Fibroblast of pulmonary artery (primary cell): ENCODE results near the gene HDAC4.
"Not testable (repeated sequence)": the region's sequence is repeated elsewhere in the genome, so short reads cannot be mapped to it uniquely, and the experiment has no call there.

ENCODE experiments used
- DNase-seq: peaks from one replicate; pipeline ENCODE4 v3.0.0-alpha.2; 2010; ENCODE audit warnings: low read depth
- H3K4me3 ChIP-seq: replicated peaks from 2 replicates; pipeline ENCODE4 v1.5.1; 2011; ENCODE audit warnings: low read depth, mild to moderate bottlenecking, control low read depth, low read length, moderate library complexity
- TF ChIP-seq, protein P1 (sequence below): IDR thresholded peaks from 2 replicates; pipeline ENCODE4 v1.5.1; 2011; ENCODE audit warnings: mild to moderate bottlenecking, control low read depth, low read length, inconsistent platforms; ENCODE audit errors: missing control alignments

HDAC4 gene

DNA sequence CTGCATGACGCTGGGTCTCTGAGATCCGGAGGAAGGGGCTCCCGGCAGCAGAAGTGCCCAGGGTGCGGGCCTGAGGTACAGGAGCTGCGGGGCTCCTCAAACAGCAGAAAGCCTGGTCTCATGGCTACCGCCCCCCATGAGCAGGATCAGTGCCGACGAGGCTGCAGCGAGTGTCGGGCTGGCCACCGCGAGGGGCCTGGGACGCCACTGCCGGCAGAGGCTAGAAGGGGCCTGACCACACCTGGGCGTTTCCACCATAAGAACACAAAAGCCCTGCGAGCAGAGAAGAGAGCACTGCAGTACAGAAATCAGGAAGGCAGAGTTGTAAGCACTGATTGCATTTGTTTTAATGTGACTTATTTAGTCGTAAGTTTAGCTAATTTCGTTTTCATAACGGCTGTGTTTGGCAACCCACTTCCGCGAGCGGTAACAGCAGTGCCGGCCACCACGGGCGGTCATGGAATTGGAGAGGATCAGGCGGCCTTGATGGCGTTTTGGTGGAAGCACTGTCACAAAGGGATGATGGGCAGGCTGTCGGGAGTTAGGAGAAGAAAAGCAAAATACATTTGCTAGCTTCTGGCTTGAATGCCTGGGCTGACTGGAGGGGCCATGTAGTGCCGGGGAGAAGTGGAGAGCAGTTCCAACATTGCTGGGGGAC lies 117.4 kb downstream of the HDAC4 start:
- TF ChIP-seq, protein P1, sequence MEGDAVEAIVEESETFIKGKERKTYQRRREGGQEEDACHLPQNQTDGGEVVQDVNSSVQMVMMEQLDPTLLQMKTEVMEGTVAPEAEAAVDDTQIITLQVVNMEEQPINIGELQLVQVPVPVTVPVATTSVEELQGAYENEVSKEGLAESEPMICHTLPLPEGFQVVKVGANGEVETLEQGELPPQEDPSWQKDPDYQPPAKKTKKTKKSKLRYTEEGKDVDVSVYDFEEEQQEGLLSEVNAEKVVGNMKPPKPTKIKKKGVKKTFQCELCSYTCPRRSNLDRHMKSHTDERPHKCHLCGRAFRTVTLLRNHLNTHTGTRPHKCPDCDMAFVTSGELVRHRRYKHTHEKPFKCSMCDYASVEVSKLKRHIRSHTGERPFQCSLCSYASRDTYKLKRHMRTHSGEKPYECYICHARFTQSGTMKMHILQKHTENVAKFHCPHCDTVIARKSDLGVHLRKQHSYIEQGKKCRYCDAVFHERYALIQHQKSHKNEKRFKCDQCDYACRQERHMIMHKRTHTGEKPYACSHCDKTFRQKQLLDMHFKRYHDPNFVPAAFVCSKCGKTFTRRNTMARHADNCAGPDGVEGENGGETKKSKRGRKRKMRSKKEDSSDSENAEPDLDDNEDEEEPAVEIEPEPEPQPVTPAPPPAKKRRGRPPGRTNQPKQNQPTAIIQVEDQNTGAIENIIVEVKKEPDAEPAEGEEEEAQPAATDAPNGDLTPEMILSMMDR, result no peak
- H3K4me3 ChIP-seq, result no peak overlapping the region
- DNase-seq, result no peak

DNA sequence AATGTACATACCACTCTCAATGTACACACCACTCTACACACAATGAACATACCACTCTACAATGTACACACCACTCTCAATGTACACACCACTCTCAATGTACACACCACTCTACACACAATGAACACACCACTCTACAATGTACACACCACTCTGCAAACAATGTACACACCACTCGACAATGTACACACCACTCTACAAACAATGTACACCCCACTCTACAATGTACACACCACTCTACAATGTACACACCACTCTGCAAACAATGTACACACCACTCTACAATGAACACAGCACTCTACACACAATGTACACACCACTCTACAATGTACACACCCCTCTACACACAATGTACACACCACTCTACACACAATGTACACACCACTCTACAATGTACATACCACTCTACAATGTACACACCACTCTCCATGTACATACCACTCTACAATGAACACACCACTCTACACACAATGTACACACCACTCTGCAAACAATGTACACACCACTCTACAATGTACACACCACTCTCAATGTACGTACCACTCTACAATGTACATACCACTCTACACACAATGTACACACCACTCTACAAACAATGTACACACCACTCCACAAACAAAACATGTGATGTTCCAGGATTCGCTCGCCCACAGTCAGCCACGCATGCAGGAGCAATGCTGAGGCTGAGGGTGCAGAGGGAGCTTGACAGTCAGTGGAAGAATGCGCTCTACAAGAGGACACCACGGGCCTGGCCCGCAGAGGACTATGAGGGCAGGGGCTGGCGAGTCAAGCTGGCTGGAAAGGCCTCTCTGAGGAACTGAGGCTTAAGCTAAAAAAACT lies 118.2 kb downstream of the HDAC4 start:
- H3K4me3 ChIP-seq, result no peak overlapping the region
- DNase-seq, result no peak
- TF ChIP-seq, protein P1, result no peak

DNA sequence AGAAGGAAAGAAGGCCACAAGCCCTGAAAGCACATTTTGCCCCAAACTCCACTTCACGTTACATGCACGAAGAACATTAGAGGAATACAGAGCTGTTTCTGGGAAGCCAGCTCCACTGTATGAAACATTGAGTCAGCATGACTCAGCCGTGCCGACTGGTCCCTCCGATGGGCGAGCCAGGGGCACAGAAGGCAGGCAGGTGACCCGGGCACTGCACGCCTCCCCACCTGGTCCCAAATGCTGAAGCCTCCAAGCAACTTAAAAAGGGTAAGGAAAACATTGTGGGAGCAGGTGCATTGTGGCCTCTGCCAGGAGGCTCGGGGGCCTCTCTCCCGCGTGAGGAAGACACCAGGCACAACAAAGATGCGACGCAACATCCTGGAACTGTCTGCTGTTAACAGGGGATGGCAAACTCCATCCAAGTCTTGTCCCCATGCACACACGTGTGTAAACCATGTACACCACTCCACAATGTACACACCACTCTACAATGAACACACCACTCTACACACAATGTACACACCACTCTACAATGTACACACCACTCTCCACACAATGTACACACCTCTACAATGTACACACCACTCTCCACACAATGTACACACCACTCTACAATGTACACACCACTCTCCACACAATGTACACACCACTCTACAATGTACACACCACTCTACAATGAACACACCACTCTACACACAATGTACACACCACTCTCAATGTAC lies 120.4 kb downstream of the HDAC4 start:
- not testable (repeated sequence) for H3K4me3 ChIP-seq
- DNase-seq, result peak; percentile 68

DNA sequence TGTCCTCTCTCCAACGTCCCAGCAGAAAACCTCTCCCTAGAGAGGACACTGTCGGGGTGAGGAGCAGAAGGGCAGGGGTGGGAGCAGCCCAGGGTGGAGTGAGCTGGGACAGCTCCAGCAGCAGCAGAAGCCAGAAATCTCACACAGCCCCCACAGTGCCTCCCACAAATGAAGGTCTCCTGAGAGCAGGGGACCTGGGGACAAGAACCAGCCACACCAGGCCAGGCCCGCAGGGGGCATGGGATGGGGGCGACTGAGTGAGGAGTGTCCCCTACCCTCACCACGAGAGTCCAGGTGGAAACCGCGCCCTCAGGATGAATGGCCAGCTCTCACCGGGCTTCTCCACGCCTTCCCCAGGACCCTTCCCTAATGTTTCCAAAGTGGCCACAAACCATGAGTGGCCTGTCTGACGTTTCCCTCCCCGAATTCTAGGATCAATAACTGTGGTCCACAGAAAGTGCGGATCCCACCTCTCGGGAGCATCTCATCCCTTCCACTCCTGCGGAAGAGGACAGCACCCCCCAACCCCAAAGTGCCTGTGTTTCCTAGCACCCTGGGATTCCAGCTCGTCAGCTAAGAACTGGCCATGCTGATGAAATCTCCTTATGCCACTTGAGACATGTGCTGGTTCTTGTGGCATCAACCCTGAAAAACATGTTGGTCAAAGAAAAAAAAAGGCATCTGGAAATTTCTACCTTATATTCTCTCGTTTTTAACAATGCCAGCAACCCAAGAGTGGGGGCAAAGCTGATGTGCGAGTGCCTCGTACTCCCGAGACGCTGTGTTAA lies 121.1 kb downstream of the HDAC4 start:
- TF ChIP-seq, protein P1, result no peak
- no peak overlapping the region for H3K4me3 ChIP-seq
- DNase-seq, result no peak

DNA sequence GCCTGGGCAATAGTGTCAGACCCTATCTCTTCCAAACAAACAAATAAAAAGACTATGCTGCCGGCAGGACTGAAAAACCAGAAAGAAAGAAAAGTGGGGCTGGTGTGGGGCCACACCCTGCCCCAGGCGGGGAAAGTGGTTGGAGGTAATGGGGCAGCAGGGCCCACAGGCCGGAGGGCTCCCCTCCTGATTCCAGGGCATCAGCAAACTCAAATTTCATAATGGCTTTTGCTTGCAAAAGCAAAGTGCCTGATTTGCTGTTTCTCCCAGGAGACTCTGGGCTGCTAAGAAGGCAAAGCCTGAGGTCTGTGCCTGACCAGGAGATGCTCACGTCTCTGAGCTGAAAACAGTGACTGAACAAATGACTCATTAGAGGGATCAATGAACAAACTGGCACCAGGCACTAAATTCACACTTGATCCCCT lies 121.9 kb downstream of the HDAC4 start:
- TF ChIP-seq, protein P1, result no peak
- peak; percentile 21 for DNase-seq
- H3K4me3 ChIP-seq, result no peak overlapping the region

DNA sequence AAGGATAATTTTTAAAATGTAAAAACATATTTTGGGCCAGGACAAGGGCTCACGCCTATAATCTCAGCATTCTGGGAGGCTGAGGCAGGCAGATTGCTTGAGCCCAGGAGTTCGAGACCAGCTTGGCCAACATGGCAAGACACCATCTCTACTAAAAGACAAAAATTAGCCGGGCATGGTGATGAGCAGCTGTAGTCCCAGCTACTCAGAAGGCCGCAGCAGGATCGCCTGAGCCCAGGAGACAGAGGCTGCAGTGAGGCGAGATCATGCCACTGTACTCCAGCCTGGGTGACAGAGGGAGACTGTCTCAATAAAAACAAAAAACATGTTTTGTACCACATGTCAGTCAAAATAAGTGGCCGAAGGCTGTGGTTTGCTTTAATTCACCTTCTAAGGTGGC lies 122.5 kb downstream of the HDAC4 start:
- TF ChIP-seq, protein P1, result no peak
- H3K4me3 ChIP-seq, result no peak overlapping the region
- no peak for DNase-seq
